Testis (tissue), 3 donors: Measurements from ENCODE around the gene COL17A1. TPM values are rescaled to one million over a fixed set of nuclear protein-coding genes. Genes with fewer than 3 reads are reported as not detected.

ENCODE experiments used
- DNase-seq: peaks from one replicate; pipeline ENCODE4 v3.0.0-alpha.2; 2019
- H3K27ac ChIP-seq, 2 donors: fragments of 200-600 bp; sonication (generic); one replicate each; pipeline ENCODE4 v1.5.1; 2019
- H3K27me3 ChIP-seq: fragments of 200-600 bp; sonication (generic); one replicate; pipeline ENCODE4 v1.5.1; 2019
- H3K36me3 ChIP-seq: fragments of 200-600 bp; sonication (generic); one replicate; pipeline ENCODE4 v1.5.1; 2017; ENCODE audit warnings: low read depth; ENCODE audit errors: missing control alignments
- H3K4me1 ChIP-seq: fragments of 200-600 bp; sonication (generic); one replicate; pipeline ENCODE4 v1.5.1; 2019
- H3K4me3 ChIP-seq, 2 donors: fragments of 200-600 bp; sonication (generic); one replicate each; pipeline ENCODE4 v1.5.1; 2017 to 2019
- H3K9me3 ChIP-seq: fragments of 200-600 bp; sonication (generic); one replicate; pipeline ENCODE4 v1.5.1; 2017
- POLR2A ChIP-seq: fragments of 450-650 bp; IDR thresholded peaks from one replicate; pipeline ENCODE4 v1.6.1; 2017; ENCODE audit warnings: antibody characterized with exemption, mild to moderate bottlenecking, moderate library complexity
- WGBS, 2 donors: methylation state at CpG; one replicate each; pipeline ENCODE4 v1.1.5; 2018; 5-methylcytosine and 5-hydroxymethylcytosine counted together
- intact Hi-C: fragments of 100-400 bp; cut with DNase I; formaldehyde crosslinking; loops from one replicate; pipeline ENCODE4 v1.15.1; 2023; ENCODE audit warnings: low total_unique reads
- polyA plus RNA-seq: library from polyadenylated mRNA; stranded (reverse); fragments of 350-450 nt; fragmentation: Illumina TruSeq; extraction: RNeasy Lipid Tissue Mini Kit (QIAGEN cat#74804); gene quantifications from one replicate; pipeline ENCODE4 v1.2.3, GENCODE V29; 2014; ENCODE audit warnings: low read depth, low replicate concordance; ENCODE audit not compliant: insufficient read depth
- total RNA-seq, 2 donors: library from RNA; depleted of rRNA; stranded (reverse); fragments of >200 nt; gene quantifications; one replicate each; pipeline ENCODE4 v1.2.3, GENCODE V29; 2016
- TF ChIP-seq, protein P1 (sequence below), 3 experiments: fragments of 450-650 bp in 2 of 3; fragments of 200-600 bp in 1 of 3; sonication (generic) in 1 of 3; IDR thresholded peaks; one replicate each; pipeline ENCODE4 v1.5.1; 2016 to 2019; ENCODE audit warnings: antibody characterized with exemption in 3 of 3, mild to moderate bottlenecking in 2 of 3, moderate library complexity in 1 of 3

COL17A1 gene
- total and polyA plus RNA-seq, 3 donors from 2014 or later = 7.1 to 30.6 (median 17.1) TPM

DNA sequence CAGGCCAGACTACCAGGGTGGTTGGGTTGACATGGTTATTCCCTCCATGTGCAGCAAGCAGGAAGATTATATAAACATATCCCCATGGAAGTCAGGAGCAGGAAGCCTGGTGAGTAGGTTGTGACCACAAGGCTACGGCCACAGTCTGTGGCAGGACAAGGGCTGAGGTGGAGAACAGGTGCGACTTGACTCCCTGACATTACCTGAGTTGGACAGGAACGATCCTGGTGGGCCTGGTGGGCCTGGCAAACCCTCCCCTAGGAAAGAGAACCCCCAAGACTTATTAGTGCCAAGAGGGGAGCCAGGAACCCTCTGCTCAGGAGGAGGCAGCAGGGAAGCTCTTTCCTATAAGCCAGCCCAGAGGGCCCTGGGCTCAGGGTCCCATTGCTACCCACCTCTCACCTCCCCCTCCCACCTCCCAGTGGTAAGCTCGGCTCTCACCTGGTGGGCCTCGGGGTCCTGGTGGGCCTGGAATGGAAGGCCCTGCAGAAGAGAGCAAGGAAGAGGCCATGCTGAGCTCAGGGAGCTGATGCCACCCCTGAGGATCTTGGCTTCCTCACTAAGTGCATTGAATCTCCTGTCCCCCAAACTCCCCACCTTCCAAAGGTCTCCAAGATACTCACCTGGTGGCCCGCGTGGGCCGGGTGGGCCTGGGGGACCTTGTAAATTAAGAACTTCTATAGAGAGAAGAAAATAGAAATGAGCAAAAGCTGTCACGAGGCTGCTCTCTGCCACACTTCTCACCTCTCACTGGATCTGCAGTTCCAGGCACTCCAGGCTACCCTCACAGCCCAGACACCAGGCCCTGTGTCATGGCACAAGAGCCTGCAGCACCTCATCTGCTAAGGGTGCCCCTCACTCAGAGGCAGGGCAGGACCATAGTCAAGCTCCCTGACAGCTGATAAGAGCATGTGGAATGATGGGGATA is 44.6 kb downstream of the COL17A1 start:
- no peak overlapping the region for H3K4me3 ChIP-seq
- no peaks in the 10 kb centered on the region for H3K36me3 ChIP-seq
- no peaks in the 10 kb centered on the region for H3K9me3 ChIP-seq
- intact Hi-C loops = loop anchor here (10.0 kb wide), 1 partner anchor 164 kb away; no protein-coding TSS in a partner anchor
- DNase-seq = no peak
- no peaks in the 10 kb centered on the region for H3K27me3 ChIP-seq
- 80 to 86% methylated on average over 9 of the region's 9 CpGs for WGBS, 2 donors
- no peak overlapping the region for H3K27ac ChIP-seq
- TF ChIP-seq POLR2A = no peak
- TF ChIP-seq, protein P1, sequence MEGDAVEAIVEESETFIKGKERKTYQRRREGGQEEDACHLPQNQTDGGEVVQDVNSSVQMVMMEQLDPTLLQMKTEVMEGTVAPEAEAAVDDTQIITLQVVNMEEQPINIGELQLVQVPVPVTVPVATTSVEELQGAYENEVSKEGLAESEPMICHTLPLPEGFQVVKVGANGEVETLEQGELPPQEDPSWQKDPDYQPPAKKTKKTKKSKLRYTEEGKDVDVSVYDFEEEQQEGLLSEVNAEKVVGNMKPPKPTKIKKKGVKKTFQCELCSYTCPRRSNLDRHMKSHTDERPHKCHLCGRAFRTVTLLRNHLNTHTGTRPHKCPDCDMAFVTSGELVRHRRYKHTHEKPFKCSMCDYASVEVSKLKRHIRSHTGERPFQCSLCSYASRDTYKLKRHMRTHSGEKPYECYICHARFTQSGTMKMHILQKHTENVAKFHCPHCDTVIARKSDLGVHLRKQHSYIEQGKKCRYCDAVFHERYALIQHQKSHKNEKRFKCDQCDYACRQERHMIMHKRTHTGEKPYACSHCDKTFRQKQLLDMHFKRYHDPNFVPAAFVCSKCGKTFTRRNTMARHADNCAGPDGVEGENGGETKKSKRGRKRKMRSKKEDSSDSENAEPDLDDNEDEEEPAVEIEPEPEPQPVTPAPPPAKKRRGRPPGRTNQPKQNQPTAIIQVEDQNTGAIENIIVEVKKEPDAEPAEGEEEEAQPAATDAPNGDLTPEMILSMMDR (IDR thresholded peaks at IDR 0.05) = no peak
- no peaks in the 10 kb centered on the region for H3K4me1 ChIP-seq

DNA sequence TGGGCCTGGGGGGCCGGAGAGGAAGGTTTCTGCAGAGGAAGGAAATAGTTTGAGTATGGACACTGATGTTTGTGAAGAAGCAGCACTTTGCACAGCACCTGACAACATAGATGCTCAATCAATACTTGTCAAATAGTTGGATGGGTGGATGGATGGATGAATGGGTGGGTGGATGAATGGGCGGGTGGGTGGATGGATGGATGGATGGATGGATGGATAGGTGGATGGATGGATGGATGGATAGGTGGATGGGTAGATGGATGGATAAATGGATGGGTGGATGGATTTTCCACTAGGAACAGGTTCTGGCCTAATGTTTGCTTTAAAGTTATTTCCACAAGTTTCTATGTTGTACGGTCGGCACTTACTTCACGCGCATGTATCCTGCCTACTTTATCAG is 45.3 kb downstream of the COL17A1 start:
- Histone ChIP-seq H3K4me1 (no peaks in the 10 kb centered on the region), H3K36me3 (no peaks in the 10 kb centered on the region), H3K27me3 (no peaks in the 10 kb centered on the region), H3K27ac (no peak overlapping the region), H3K4me3 (no peak overlapping the region), H3K9me3 (no peaks in the 10 kb centered on the region)
- TF ChIP-seq, protein P1 (IDR thresholded peaks at IDR 0.05) = no peak
- TF ChIP-seq POLR2A = no peak
- no peak for DNase-seq
- intact Hi-C loops = loop anchor here (10.0 kb wide), 1 partner anchor 164 kb away; no protein-coding TSS in a partner anchor
- WGBS, 2 donors = 59 to 76% methylated on average over 6 of the region's 6 CpGs

DNA sequence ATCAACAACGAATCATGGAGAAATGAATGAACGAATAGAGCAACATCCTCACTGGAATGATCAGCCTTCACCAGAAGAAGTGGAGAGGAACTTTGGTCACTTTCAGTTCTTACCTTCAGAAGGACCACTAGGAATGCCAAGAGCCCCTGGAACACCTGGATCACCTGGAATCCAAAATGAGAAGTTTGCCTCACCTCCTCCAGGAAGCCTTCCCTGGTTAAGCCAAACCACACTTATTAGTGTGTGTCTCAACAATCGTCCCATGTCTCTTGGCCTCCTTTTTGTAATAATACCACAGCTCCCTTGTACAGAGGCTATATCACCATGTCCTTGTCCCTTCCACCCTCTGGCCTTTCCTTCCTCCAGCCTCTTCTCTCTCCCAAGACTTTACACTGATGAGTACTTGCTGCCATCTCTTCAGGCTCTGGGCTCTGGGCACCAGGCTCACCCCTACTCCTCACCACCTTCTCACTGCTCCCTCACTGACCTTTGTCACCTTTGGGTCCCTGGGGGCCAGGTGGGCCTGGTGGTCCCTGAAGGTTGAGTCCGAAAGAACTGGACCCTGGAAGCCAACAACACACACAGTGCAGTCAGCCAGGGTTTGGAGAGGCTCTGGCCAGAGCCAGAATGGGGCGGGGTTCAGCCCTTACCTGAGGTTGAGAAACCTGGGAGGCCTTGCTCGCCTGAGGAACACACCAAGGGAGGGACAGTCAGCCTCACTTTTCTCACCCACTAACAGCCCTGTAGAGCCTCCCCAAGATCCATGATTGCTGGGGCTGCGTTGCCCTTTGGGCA is 46.5 kb downstream of the COL17A1 start:
- intact Hi-C loops = no loop called here
- Histone ChIP-seq H3K36me3 (no peaks in the 10 kb centered on the region), H3K4me3 (no peak overlapping the region), H3K9me3 (no peaks in the 10 kb centered on the region), H3K27ac (no peak overlapping the region), H3K27me3 (no peaks in the 10 kb centered on the region), H3K4me1 (no peaks in the 10 kb centered on the region)
- TF ChIP-seq, protein P1 (IDR thresholded peaks at IDR 0.05) = no peak
- no peak for TF ChIP-seq POLR2A
- DNase-seq = no peak
- 95% methylated on average over 6 to 7 of the region's 7 CpGs for WGBS, 2 donors

DNA sequence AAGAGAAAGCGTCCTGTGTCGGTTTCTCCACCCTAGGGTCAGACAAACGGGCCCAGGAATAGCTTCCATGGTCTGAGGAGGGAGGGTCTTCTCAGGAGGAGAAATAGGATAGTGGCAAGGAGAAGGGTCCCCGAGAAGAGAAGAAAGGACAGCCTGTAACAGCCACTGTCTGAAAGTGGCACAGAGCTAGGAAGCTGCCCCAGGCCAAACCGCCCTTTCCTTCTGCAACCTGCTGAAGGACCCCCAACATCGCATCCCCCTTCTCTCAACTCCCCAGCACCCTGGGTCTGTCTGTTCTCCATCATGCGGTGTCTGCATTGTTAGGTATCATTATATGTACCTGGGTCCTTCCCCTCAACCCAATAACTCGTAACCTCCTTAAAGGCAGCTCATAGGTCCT is 47.1 kb downstream of the COL17A1 start:
- WGBS, 2 donors = 84% methylated on average over 8 of the region's 8 CpGs
- intact Hi-C loops = no loop called here
- H3K4me1 ChIP-seq = no peaks in the 10 kb centered on the region
- H3K27me3 ChIP-seq = no peaks in the 10 kb centered on the region
- H3K4me3 ChIP-seq = no peak overlapping the region
- no peak overlapping the region for H3K27ac ChIP-seq
- no peak for DNase-seq
- TF ChIP-seq, protein P1 (IDR thresholded peaks at IDR 0.05) = no peak
- no peak for TF ChIP-seq POLR2A
- H3K9me3 ChIP-seq = no peaks in the 10 kb centered on the region
- no peaks in the 10 kb centered on the region for H3K36me3 ChIP-seq
